PC-3 (cell line): ENCODE measurements around the gene TBL1Y. TPM values are rescaled to one million over a fixed set of nuclear protein-coding genes. Genes with fewer than 3 reads are reported as not detected.

ENCODE experiments used
- ATAC-seq: fragments of 200-7000 bp; cut with Tn5 transposase; 2 replicates; pipeline ENCODE4 v1.9.1; 2020; ENCODE audit warnings: mild to moderate bottlenecking, moderate library complexity
- BruUV-seq: library from RNA; stranded (reverse); fragments of 400-500 nt; replicated peaks from 2 replicates; lab custom pipeline; 2021; lab: Mats Ljungman, UMichigan
- CTCF ChIA-PET: fragments of 300-600 bp; sonication (Branson Sonifier 250); formaldehyde crosslinking; loops from one replicate; lab custom pipeline; 2022; ENCODE audit warnings: antibody characterized with exemption; lab: Charles Lee
- POLR2A ChIA-PET: fragments of 300-600 bp; sonication (Branson Sonifier 250); formaldehyde crosslinking; loops from one replicate; lab custom pipeline; 2022; ENCODE audit warnings: antibody characterized with exemption; ENCODE audit not compliant: unreplicated experiment; lab: Charles Lee
- DNase-seq: peaks from one replicate; pipeline ENCODE4 v3.0.0-alpha.2; 2015
- H2AFZ ChIP-seq: fragments of 300-600 bp; sonication (generic); 2 replicates; pipeline ENCODE4 v1.6.0; 2016; ENCODE audit warnings: antibody characterized with exemption, low read length
- H3F3A ChIP-seq: fragments of 300-600 bp; sonication (generic); one replicate; pipeline ENCODE4 v1.6.0; 2017; ENCODE audit warnings: antibody characterized with exemption, low read length, control low read depth, mild to moderate bottlenecking; ENCODE audit not compliant: unreplicated experiment
- H3K27ac ChIP-seq: fragments of 300-600 bp; sonication (generic); 2 replicates; pipeline ENCODE4 v1.5.1; 2016; ENCODE audit warnings: mild to moderate bottlenecking, low read length
- H3K27me3 ChIP-seq: fragments of 300-600 bp; sonication (generic); 2 replicates; pipeline ENCODE4 v1.6.1; 2016; ENCODE audit warnings: low read length, mixed read lengths
- H3K36me3 ChIP-seq: fragments of 300-600 bp; sonication (generic); 2 replicates; pipeline ENCODE4 v1.6.1; 2016; ENCODE audit warnings: low read depth, mixed run types, low read length, mixed read lengths
- H3K4me1 ChIP-seq: fragments of 300-600 bp; sonication (generic); 2 replicates; pipeline ENCODE4 v1.5.1; 2016; ENCODE audit warnings: low read length; ENCODE audit not compliant: insufficient read depth
- H3K4me2 ChIP-seq: fragments of 300-600 bp; sonication (generic); 2 replicates; pipeline ENCODE4 v1.6.0; 2016; ENCODE audit warnings: low read length
- H3K4me3 ChIP-seq: fragments of 300-600 bp; sonication (generic); 2 replicates; pipeline ENCODE4 v1.5.1; 2016; ENCODE audit warnings: mild to moderate bottlenecking, low read length, mixed read lengths
- H3K79me2 ChIP-seq: fragments of 300-600 bp; sonication (generic); 2 replicates; pipeline ENCODE4 v1.6.1; 2017; ENCODE audit warnings: low read length, mixed read lengths
- H3K9ac ChIP-seq: fragments of 300-600 bp; sonication (generic); 2 replicates; pipeline ENCODE4 v1.6.0; 2016; ENCODE audit warnings: mild to moderate bottlenecking, low read length
- H3K9me2 ChIP-seq: fragments of 300-600 bp; sonication (generic); replicated peaks from 2 replicates; pipeline ENCODE4 v1.6.1; 2016; ENCODE audit warnings: mixed run types, low read length, mixed read lengths
- H3K9me3 ChIP-seq: fragments of 300-600 bp; sonication (generic); 2 replicates; pipeline ENCODE4 v1.6.1; 2016; ENCODE audit warnings: low read length, mixed read lengths
- H4K20me1 ChIP-seq: fragments of 300-600 bp; sonication (generic); 2 replicates; pipeline ENCODE4 v1.6.1; 2016; ENCODE audit warnings: low read length, mixed read lengths
- CTCF ChIP-seq: fragments of 300-600 bp; sonication (generic); conservative IDR thresholded peaks from 2 replicates; pipeline ENCODE4 v1.5.1; 2017; ENCODE audit warnings: antibody characterized with exemption, low read depth, mild to moderate bottlenecking, low read length
- EZH2 ChIP-seq: fragments of 300-600 bp; sonication (generic); IDR thresholded peaks from one replicate; pipeline ENCODE4 v1.6.1; 2017; ENCODE audit warnings: antibody characterized with exemption, mild to moderate bottlenecking, low read length; ENCODE audit not compliant: unreplicated experiment
- EZH2phosphoT487 ChIP-seq: fragments of 300-600 bp; sonication (generic); IDR thresholded peaks from 2 replicates; pipeline ENCODE4 v1.6.1; 2018; ENCODE audit warnings: mild to moderate bottlenecking, antibody characterized with exemption, low read length, borderline replicate concordance
- intact Hi-C: fragments of 100-400 bp; cut with micrococcal nuclease; formaldehyde crosslinking; loops from 2 replicates; pipeline ENCODE4 v1.9.0; 2023
- total RNA-seq: library from RNA; depleted of rRNA; stranded (reverse); fragments of >200 nt; gene quantifications from 2 replicates; pipeline ENCODE4 v1.2.3, GENCODE V29; 2014

TBL1Y gene
- total RNA-seq, 1 experiment from 2014 or later: not detected

- Histone ChIP-seq H3K27me3 (no peaks in the 10 kb centered on the region), H3K4me1 (no peaks in the 10 kb centered on the region), H3K9me2 (no peaks in the 10 kb centered on the region), H3K79me2 (no peaks in the 10 kb centered on the region), H3K9ac (no peak overlapping the region), H3K9me3 (no peaks in the 10 kb centered on the region), H3K4me2 (no peak overlapping the region), H2AFZ (no peak overlapping the region), H4K20me1 (no peaks in the 10 kb centered on the region), H3K36me3 (no peaks in the 10 kb centered on the region), H3F3A (no peaks in the 10 kb centered on the region), H3K27ac (no peak overlapping the region), H3K4me3 (no peak overlapping the region)
- no peak for TF ChIP-seq EZH2
- ATAC-seq (no peak), DNase-seq (no peak)
- intact Hi-C loops: no loop called here
- ChIA-PET POLR2A (no interaction called here), CTCF (no interaction called here)
- no TSS peak for BruUV-seq
Measured at GRCh38 chrY:6992041-6992440, 81.5 kb downstream of the TBL1Y start.

- Histone ChIP-seq H3K79me2 (no peaks in the 10 kb centered on the region), H3K36me3 (no peaks in the 10 kb centered on the region), H3K4me2 (no peak overlapping the region), H3K4me1 (no peaks in the 10 kb centered on the region), H3F3A (no peaks in the 10 kb centered on the region), H3K9ac (no peak overlapping the region), H3K27me3 (no peaks in the 10 kb centered on the region), H3K4me3 (no peak overlapping the region), H2AFZ (no peak overlapping the region), H3K9me3 (no peaks in the 10 kb centered on the region), H4K20me1 (no peaks in the 10 kb centered on the region), H3K9me2 (no peaks in the 10 kb centered on the region), H3K27ac (no peak overlapping the region)
- intact Hi-C loops: no loop called here
- ChIA-PET POLR2A (no interaction called here), CTCF (no interaction called here)
- ATAC-seq (no peak), DNase-seq (no peak)
- no TSS peak for BruUV-seq
- TF ChIP-seq EZH2 (no peak), CTCF (no peak), EZH2phosphoT487 (no peak)
Measured at GRCh38 chrY:6995987-6996386, 85.5 kb downstream of the TBL1Y start.

- H3K4me1 ChIP-seq: no peaks in the 10 kb centered on the region
- ATAC-seq: no peak
- H3K9me2 ChIP-seq: no peaks in the 10 kb centered on the region
- no peaks in the 10 kb centered on the region for H3K27me3 ChIP-seq
- H3K36me3 ChIP-seq: no peaks in the 10 kb centered on the region
- DNase-seq: no peak
- H3K4me2 ChIP-seq: no peak overlapping the region
- no peak overlapping the region for H3K27ac ChIP-seq
- no peak overlapping the region for H2AFZ ChIP-seq
- no peak overlapping the region for H3K4me3 ChIP-seq
- no peaks in the 10 kb centered on the region for H3F3A ChIP-seq
- H3K9ac ChIP-seq: no peak overlapping the region
- no peaks in the 10 kb centered on the region for H3K79me2 ChIP-seq
- POLR2A ChIA-PET: no interaction called here
- no peaks in the 10 kb centered on the region for H3K9me3 ChIP-seq
- BruUV-seq: no TSS peak
- CTCF ChIA-PET: no interaction called here
- intact Hi-C loops: no loop called here
- H4K20me1 ChIP-seq: no peaks in the 10 kb centered on the region
- TF ChIP-seq CTCF (no peak), EZH2 (no peak), EZH2phosphoT487 (no peak)
Measured at GRCh38 chrY:6997503-6998066, 87.1 kb downstream of the TBL1Y start.
